ENCODE results near the gene SPATA24.
"Not testable (repeated sequence)": the region's sequence is repeated elsewhere in the genome, so short reads cannot be mapped to it uniquely, and the experiment has no call there.

Gene SPATA24

GRCh38 chr5:139403787-139404483, at the start of gene SPATA24:
Gene SPATA24, minus strand, starts transcription at chr5:139404089. Its CDS starts 29 bp downstream, at chr5:139404060.
- Histone ChIP-seq H3K9ac (ENCODE audit: low read length in 2 of 2) (peak within 1 kb of the TSS; percentile 45 to 84), H3K36me3 (ENCODE audit: control insufficient read depth in 2 of 2, insufficient read depth in 2 of 2, low read length in 2 of 2) (peaks cover 0 to 2% of the 10 kb centered on the region in 2 donors), H3K9me3 (ENCODE audit: control insufficient read depth in 2 of 2, low read length in 2 of 2) (no peaks in the 10 kb centered on the region), H3K27me3 (ENCODE audit: control insufficient read depth in 1 of 2, insufficient read depth in 2 of 2, low read length in 2 of 2) (no peaks in the 10 kb centered on the region), H3K4me3 (ENCODE audit: low read length in 2 of 2) (peak within 1 kb of the TSS; percentile 60 to 86), H3K4me1 (ENCODE audit: control insufficient read depth, insufficient read depth, low read length) (peaks cover 15% of the 10 kb centered on the region), H3K27ac (ENCODE audit: low read length) (peak within 1 kb of the TSS; percentile 87)

- Histone ChIP-seq H3K27ac (ENCODE audit: low read length) (no peak overlapping the region), H3K9ac (ENCODE audit: low read length in 2 of 2) (no peak overlapping the region), H3K27me3 (ENCODE audit: control insufficient read depth in 1 of 2, insufficient read depth in 2 of 2, low read length in 2 of 2) (no peaks in the 10 kb centered on the region), H3K4me1 (ENCODE audit: control insufficient read depth, insufficient read depth, low read length) (no peaks in the 10 kb centered on the region), H3K4me3 (ENCODE audit: low read length in 2 of 2) (no peak overlapping the region), H3K9me3 (ENCODE audit: control insufficient read depth in 2 of 2, low read length in 2 of 2) (no peaks in the 10 kb centered on the region), H3K36me3 (ENCODE audit: control insufficient read depth in 2 of 2, insufficient read depth in 2 of 2, low read length in 2 of 2) (no peaks in the 10 kb centered on the region)
Observed at GRCh38 chr5:139451878-139452660, 48.2 kb upstream of the SPATA24 start.

GRCh38 chr5:139451176-139451575, 47.3 kb upstream of the SPATA24 start:
- Histone ChIP-seq H3K9me3 (ENCODE audit: control insufficient read depth in 2 of 2, low read length in 2 of 2) (no peaks in the 10 kb centered on the region), H3K27me3 (ENCODE audit: control insufficient read depth in 1 of 2, insufficient read depth in 2 of 2, low read length in 2 of 2) (no peaks in the 10 kb centered on the region), H3K4me3 (ENCODE audit: low read length in 2 of 2) (no peak overlapping the region), H3K4me1 (ENCODE audit: control insufficient read depth, insufficient read depth, low read length) (no peaks in the 10 kb centered on the region), H3K36me3 (ENCODE audit: control insufficient read depth in 2 of 2, insufficient read depth in 2 of 2, low read length in 2 of 2) (no peaks in the 10 kb centered on the region), H3K9ac (ENCODE audit: low read length in 2 of 2) (no peak overlapping the region), H3K27ac (ENCODE audit: low read length) (no peak overlapping the region)

- Histone ChIP-seq H3K4me3 (ENCODE audit: low read length in 2 of 2) (no peak overlapping the region), H3K27me3 (ENCODE audit: control insufficient read depth in 1 of 2, insufficient read depth in 2 of 2, low read length in 2 of 2) (no peaks in the 10 kb centered on the region), H3K9me3 (ENCODE audit: control insufficient read depth in 2 of 2, low read length in 2 of 2) (no peaks in the 10 kb centered on the region), H3K4me1 (ENCODE audit: control insufficient read depth, insufficient read depth, low read length) (peaks cover 8% of the 10 kb centered on the region), H3K27ac (ENCODE audit: low read length) (no peak overlapping the region), H3K36me3 (ENCODE audit: control insufficient read depth in 2 of 2, insufficient read depth in 2 of 2, low read length in 2 of 2) (no peaks in the 10 kb centered on the region), H3K9ac (ENCODE audit: low read length in 2 of 2) (no peak overlapping the region)
Observed at GRCh38 chr5:139446956-139447779, 43.3 kb upstream of the SPATA24 start.

GRCh38 chr5:139445325-139446170, 41.7 kb upstream of the SPATA24 start:
- no peak overlapping the region for H3K27ac ChIP-seq (ENCODE audit: low read length)
- H3K27me3 ChIP-seq (ENCODE audit: control insufficient read depth in 1 of 2, insufficient read depth in 2 of 2, low read length in 2 of 2): no peaks in the 10 kb centered on the region
- no peak overlapping the region for H3K4me3 ChIP-seq (ENCODE audit: low read length in 2 of 2)
- H3K36me3 ChIP-seq (ENCODE audit: control insufficient read depth in 2 of 2, insufficient read depth in 2 of 2, low read length in 2 of 2): no peaks in the 10 kb centered on the region
- H3K9ac ChIP-seq (ENCODE audit: low read length in 2 of 2): no peak overlapping the region
- peaks cover 8% of the 10 kb centered on the region for H3K4me1 ChIP-seq (ENCODE audit: control insufficient read depth, insufficient read depth, low read length)
- no peaks in the 10 kb centered on the region for H3K9me3 ChIP-seq (ENCODE audit: control insufficient read depth in 2 of 2, low read length in 2 of 2)

GRCh38 chr5:139443831-139444453, 40.1 kb upstream of the SPATA24 start:
- no peak overlapping the region for H3K4me3 ChIP-seq (ENCODE audit: low read length in 2 of 2)
- no peak overlapping the region for H3K27ac ChIP-seq (ENCODE audit: low read length)
- peaks cover 14% of the 10 kb centered on the region for H3K4me1 ChIP-seq (ENCODE audit: control insufficient read depth, insufficient read depth, low read length)
- H3K27me3 ChIP-seq (ENCODE audit: control insufficient read depth in 1 of 2, insufficient read depth in 2 of 2, low read length in 2 of 2): no peaks in the 10 kb centered on the region
- no peak overlapping the region for H3K9ac ChIP-seq (ENCODE audit: low read length in 2 of 2)
- no peaks in the 10 kb centered on the region for H3K36me3 ChIP-seq (ENCODE audit: control insufficient read depth in 2 of 2, insufficient read depth in 2 of 2, low read length in 2 of 2)
- H3K9me3 ChIP-seq (ENCODE audit: control insufficient read depth in 2 of 2, low read length in 2 of 2): no peaks in the 10 kb centered on the region

- Histone ChIP-seq H3K4me1 (ENCODE audit: control insufficient read depth, insufficient read depth, low read length) (peaks cover 18% of the 10 kb centered on the region), H3K27ac (ENCODE audit: low read length) (peak overlapping the region; percentile 92)
- not testable (repeated sequence) for H3K36me3 ChIP-seq (ENCODE audit: control insufficient read depth in 2 of 2, insufficient read depth in 2 of 2, low read length in 2 of 2); H3K27me3 ChIP-seq (ENCODE audit: control insufficient read depth in 1 of 2, insufficient read depth in 2 of 2, low read length in 2 of 2); H3K9ac ChIP-seq (ENCODE audit: low read length in 2 of 2); H3K4me3 ChIP-seq (ENCODE audit: low read length in 2 of 2); H3K9me3 ChIP-seq (ENCODE audit: control insufficient read depth in 2 of 2, low read length in 2 of 2)
Observed at GRCh38 chr5:139440416-139440815, 36.5 kb upstream of the SPATA24 start.

- H3K4me1 ChIP-seq (ENCODE audit: control insufficient read depth, insufficient read depth, low read length): peaks cover 15% of the 10 kb centered on the region
- peaks cover 0 to 6% of the 10 kb centered on the region in 2 donors for H3K36me3 ChIP-seq (ENCODE audit: control insufficient read depth in 2 of 2, insufficient read depth in 2 of 2, low read length in 2 of 2)
- peak within 1 kb of the TSS; percentile 82 to 97 for H3K4me3 ChIP-seq (ENCODE audit: low read length in 2 of 2)
- H3K9ac ChIP-seq (ENCODE audit: low read length in 2 of 2): peak within 1 kb of the TSS; percentile 94 to 99
- H3K27me3 ChIP-seq (ENCODE audit: control insufficient read depth in 1 of 2, insufficient read depth in 2 of 2, low read length in 2 of 2): no peaks in the 10 kb centered on the region
- H3K27ac ChIP-seq (ENCODE audit: low read length): peak within 1 kb of the TSS; percentile 92
- no peaks in the 10 kb centered on the region for H3K9me3 ChIP-seq (ENCODE audit: control insufficient read depth in 2 of 2, low read length in 2 of 2)
Observed at GRCh38 chr5:139439013-139439903, 35.4 kb upstream of the SPATA24 start, which contains the start of gene DNAJC18. Gene DNAJC18, minus strand, starts transcription at chr5:139439525. Its CDS starts 80 bp downstream, at chr5:139439445.

GRCh38 chr5:139438707-139439012, 34.8 kb upstream of the SPATA24 start:
- Histone ChIP-seq H3K9me3 (ENCODE audit: control insufficient read depth in 2 of 2, low read length in 2 of 2) (no peaks in the 10 kb centered on the region), H3K4me3 (ENCODE audit: low read length in 2 of 2) (peak overlapping the region; percentile 82 to 97), H3K27ac (ENCODE audit: low read length) (no peak overlapping the region), H3K4me1 (ENCODE audit: control insufficient read depth, insufficient read depth, low read length) (peaks cover 15% of the 10 kb centered on the region), H3K9ac (ENCODE audit: low read length in 2 of 2) (peak overlapping the region in 1 of 2 donors; percentile 75), H3K27me3 (ENCODE audit: control insufficient read depth in 1 of 2, insufficient read depth in 2 of 2, low read length in 2 of 2) (no peaks in the 10 kb centered on the region), H3K36me3 (ENCODE audit: control insufficient read depth in 2 of 2, insufficient read depth in 2 of 2, low read length in 2 of 2) (peaks cover 0 to 6% of the 10 kb centered on the region in 2 donors)
